HTERT RPE-1 (cell line): ENCODE data around the gene TM9SF1.

Source experiments
- in situ Hi-C: fragments of 300-500 bp; cut with MboI; formaldehyde crosslinking; loops from 4 replicates; pipeline ENCODE4 v1.14.3; 2020; ENCODE audit warnings: low sequenced_read_pairs

The TM9SF1 gene

DNA sequence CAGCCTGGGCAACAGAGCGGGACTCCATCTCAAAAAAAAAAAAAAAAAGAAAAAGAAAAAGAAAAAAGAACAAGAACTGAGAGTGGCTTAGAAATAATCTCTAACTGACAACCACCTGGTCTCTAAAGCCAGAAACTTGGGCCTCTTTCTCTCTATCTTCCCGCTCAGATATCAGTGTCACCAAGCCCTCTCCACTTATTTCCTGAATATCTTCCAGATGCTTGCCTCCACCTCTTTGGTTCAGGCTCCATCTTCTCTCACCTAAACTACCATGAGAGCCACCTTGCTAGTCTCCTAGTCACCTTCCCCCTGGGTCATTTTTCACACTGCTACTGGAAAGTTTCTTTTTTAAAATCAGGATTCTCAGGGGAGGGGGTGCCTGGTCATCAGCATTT lies 1.8 kb upstream of the TM9SF1 start:
- in situ Hi-C loops: no loop called here

DNA sequence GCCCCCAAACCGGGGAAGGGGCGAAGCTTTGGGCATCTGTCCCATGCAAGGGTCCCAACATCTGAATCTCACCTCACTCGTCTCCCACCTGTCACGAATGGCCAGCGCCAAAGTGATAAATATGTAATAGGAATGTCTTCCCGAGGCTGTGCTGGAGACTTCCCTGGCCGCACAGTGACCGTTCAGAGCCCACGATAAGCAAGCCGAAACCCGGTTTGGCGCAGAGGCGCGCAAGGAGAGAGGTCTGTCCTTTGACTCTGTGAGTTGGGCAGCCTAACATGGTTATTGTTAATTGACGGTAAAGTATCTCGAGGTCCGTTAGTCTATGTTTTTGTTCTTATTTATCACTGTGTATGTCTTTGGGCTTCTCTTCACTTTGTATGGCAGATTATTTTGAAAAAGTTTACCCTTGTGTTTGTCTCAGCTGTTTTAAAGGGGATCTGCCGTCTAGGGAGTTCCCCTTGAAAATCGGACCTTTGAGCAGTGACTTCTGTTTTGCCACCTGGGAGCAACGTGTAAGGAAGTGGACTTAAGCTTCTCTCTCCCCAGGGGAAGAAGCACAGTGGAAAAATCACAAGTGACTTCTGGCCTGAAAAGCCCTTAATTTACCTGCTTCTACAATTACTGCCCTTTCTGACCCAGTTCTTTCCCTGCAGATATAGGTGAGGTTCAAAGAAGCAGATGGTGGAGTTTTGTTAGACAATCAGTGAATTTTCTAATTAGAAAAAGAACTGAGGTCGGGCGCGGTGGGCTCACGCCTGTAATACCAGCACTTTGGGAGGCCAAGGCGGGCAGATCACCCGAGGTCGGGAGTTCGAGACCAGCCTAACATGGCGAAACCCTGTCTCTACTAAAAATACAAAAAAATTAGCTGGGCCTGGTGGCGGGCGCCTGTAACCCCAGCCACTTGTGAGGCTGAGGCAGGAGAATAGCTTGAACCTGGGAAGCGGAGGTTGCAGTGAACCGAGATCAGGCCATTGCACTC lies 1.1 kb upstream of the TM9SF1 start:
- in situ Hi-C loops: no loop called here

DNA sequence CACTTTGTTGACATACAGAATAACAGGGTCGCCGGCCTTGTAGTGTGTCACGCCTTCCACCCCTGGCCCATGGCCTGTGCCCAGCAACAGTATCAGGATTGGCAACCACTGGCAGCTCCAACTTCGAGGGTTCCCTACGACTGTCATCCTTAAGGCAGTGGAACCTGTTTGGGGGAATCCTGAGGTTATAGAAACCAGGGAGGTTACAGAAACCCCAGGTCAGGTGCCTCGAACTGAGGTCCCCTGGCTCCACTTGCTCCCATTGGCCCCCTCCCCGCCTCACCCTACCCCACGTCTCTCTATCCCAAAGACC lies 412 bp downstream of the TM9SF1 start:
- in situ Hi-C loops: no loop called here

DNA sequence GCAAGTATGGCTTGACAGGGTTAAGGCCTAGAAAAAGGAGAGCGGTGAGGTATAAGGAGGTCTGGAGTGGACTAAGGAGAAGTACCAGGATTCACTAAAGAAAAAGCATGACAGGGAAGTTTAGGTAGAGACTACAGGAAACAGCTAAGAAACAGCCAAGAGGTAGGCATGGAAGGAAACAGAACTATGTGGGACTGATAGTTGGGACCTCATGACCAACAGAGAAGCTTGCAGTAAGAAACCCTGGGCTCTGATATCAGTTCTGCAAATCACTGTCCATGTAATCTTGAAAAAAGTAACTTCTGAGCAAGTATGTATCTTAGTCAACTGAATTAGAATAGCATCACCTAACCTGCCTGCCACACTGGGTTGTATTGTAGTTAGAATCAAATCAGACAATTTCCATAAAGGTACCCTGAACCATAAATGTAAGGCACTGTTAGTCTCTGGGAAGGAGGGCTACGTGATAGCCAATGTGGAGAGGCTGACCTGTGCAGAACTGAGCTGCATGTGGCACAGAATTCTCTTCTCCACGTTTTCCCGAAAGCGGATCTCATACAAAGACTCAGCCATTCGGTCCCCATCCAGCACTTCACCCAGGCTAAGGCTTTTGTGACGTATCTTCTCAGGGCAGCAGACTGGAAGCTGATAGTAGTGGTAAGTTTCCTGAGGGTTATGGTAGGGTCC lies 912 bp downstream of the TM9SF1 start:
- in situ Hi-C loops: no loop called here

DNA sequence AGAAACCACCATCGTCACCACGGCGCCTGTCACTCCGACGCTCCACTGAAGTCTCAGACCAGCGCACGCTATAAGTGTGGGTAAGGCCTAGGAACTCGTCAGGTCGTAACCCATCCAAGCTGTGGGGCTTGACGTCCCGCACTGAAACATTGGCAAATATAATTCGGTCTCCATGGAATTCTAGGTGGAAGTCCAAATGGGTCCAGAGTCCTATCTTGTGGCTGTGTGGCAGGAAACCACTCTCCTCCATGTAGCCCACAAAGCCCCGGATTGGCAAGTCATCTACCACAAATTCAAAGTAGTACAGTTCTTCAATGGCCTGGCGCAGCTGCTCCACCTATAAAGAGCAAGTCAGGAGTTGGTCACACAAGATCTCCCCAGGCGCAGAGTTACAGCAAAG lies 2.3 kb downstream of the TM9SF1 start:
- in situ Hi-C loops: no loop called here

DNA sequence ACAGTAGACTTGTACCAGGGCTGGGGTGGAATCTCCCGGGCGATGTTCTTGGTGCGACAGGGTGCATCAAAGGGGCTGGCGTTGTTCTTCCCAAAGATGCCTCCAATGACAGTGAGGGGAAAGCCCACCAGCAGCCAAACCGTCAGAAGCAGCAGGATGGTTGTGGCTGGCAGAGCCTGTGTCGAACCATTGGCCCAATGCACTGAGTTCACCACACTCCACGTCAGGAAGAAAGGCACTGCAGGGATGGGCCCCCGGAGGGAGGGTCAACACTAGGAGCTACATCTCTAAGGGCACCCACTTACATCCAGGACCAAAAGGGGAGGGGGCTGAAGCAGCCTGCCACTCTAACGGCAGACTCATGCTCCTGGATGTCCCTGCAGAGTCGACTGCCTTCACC lies 4.8 kb downstream of the TM9SF1 start:
- in situ Hi-C loops: no loop called here

DNA sequence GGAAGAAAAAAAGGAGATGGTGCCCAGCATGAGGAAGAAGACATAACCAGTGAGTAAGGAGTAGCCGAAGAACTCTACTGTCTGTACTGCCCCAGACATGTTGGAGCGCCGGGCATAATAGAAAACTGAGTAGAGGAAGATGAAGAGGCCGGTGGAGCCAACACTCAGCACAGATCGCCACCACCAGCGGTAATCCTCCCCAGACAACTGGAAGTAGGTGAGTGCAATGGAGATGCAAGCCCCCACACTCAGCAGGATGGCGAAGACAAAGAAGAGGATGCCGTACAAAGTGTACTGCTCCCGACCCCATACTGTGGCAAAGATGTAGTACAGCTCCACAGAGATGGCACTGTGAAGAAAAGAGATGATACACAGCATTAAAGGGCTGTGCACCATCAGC lies 5.8 kb downstream of the TM9SF1 start:
- in situ Hi-C loops: no loop called here

DNA sequence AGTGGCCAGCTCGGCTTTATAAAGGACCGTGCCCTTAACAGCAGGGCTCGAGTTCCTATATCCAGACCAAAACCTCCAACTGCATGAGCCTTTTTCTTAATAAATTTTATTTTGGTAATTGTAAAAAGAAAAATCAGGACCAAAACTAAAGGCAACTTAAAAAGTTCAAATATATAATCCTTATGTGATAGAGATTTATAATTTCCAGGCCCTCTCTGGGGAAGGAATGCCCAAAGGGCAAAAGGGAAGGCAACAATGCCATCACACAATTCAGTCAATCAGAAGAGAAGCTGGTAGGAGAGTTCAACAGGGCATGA lies 6.2 kb downstream of the TM9SF1 start:
- in situ Hi-C loops: no loop called here

DNA sequence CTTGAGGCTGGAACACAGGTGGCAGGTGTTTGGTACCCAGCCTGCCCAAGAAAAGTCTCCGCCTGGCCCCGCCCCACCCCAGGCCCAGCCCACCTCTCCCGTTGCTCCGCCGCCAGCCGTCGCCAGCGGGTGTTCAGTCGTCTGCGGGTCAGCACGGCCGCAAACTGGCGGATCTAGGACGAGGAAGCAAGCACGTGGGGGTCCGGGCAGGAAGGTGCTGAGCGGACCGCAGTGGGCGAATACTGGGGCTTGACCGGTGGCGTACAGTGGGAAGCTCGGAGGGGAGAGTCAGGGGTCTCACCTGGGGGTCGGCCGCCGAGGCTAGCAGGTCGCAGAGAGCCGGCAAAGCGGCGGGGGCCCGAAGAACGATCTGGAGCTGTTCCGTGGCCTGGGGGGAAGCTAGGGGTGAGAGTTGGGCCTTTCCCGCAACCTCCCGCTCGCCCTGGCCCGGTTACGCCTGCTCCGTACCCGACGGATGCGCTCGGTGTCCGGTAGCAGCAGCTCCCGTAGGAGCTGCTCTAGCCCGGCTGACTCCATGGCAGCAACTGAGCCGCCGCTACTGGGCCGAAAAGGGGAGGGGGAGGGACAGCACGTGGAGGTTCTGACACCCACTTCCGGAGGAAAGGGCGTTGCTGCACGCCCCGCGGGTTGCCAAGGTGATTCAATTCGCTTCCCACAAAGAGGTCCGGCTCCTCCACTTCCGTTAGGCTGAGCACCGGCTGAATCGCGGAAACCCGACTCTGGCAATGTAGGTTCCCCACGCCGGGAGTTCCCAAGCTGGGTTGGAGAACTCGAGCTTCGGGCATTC lies 6.8 kb downstream of the TM9SF1 start, which contains the start of gene IPO4:
IPO4 (minus strand) TSS at position 566 of the 808 bp plus-strand sequence; CDS start at position 537, 29 bp downstream.
- in situ Hi-C loops: no loop called here

DNA sequence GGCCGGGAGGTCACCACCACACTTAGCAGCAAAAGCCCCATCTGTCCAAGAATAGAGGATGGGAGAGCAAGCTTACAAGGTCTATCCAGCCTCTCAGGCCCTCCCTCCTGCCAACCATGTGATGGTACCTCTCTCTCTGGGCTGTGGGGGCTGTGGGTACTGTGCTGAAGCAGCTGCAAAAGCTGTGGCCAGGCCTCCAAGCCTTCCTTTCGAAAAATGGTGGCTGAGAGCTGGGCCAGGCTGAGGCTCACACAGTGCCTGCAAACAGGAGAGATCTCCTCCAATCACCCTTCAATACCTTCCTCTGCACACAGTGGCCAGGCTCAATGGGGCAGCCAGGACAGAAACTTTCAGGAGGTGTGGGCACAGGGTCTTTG lies 7.7 kb downstream of the TM9SF1 start:
- in situ Hi-C loops: no loop called here

DNA sequence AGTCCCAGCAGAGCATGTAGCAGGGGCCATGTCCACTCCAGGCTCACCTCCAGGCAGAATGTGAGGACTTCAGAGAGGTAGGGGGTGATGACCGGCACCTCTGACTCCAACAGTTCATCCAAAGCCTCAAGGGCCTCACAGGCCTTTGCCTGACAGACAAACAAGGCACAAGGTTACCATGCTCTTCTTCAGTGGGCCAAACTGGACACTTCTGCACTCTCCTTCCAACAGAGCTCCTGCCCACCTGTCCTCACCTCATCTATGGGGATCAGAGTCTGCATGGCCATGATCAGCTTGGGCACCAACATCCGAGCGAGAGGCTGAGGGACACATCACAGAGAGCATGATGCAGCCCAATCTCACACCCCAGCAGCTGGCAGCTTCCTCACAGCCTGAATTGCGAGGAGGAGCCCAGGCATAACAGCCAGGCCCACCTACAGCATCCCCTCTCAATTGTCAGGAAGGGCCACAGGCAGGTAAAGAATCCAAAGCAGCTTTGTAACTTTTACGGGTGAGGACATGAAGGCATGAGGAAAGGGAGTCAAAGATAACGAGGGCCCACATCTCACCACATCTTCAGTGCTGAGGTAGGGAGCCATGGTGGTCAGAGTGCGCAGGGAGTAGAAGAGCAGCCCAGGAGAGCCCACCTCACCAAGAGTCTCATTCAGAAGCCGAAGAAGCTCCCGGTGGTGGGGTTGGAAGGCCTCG lies 8.3 kb downstream of the TM9SF1 start:
- in situ Hi-C loops: no loop called here

DNA sequence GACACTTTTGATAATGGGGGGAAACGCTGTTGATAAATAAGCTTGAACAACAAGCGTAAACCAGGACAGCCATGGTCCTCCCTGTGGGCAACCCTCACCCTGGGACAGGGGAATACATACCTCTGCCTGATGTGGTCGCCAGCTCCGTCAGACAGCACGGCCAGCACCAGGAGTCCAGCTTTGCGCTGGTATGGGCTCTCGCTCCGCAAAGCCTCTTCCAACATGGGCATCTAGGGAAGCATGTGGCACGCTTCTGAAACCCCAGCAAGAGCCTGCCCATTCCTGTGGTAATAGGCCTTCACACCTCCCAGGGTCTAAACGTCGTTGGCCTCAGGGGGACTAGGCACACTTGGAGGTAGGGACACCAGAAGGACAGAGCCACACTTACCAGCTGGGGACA lies 9.5 kb downstream of the TM9SF1 start:
- in situ Hi-C loops: no loop called here

DNA sequence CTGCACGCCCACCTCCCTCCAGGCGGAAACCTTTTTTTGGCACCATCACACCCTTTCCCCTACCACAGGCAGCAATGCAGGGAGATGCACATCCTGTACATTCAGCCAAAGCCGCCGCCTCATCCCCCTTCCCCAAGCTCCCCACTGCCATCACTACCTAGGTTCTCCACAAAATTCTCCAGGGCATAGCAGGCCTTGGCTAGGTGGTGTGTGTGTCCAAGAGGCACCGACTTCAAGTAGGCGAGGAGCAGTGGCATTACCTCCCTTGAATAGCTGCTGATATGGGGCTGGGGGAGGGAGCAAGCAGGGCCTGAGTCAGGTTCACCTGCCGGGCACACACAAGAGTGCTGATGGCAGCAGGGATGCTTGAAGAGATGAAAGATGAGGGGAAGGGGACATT lies 10.2 kb downstream of the TM9SF1 start:
- in situ Hi-C loops: no loop called here

DNA sequence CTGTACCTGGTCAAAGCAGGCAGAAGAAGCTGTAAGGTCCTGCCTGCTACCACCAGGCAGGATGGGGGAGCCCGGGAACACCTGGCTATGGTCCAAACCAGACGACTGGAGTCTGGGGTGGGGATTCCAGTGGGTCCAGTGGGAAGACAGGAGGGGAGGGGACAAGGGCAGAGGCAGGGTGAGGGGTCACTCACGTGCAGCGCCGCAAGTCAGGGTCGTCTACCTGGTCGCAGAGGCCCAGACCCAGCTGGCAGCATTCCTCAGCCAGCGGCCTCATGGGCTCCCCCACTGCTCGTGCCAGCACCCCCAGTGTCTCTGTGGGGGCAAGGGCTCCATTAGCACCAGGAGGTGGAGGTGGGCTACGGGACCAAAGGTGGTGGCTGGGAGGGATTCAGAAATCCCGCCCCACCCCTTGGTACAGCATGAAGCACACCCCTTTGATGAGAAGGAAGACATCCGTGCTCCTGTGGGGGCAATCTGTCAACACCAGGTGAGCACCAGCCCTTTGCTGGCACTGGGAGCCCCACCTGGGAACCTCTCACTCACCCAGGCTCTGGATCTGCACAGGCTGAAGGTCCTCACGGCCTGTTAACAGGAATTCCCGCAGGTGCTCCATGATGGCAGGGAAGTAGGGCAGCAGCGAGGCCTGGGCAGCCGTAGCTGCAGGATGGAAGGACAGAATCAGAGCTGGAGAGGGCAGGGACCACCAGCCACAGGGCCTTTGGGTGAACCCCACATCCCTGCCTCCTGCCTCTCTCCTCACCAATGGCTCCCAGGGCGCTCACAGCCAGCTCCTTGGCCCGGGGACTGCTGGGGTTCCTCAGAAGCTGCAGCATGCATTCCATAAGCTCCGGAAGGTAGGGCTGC lies 10.9 kb downstream of the TM9SF1 start:
- in situ Hi-C loops: no loop called here

DNA sequence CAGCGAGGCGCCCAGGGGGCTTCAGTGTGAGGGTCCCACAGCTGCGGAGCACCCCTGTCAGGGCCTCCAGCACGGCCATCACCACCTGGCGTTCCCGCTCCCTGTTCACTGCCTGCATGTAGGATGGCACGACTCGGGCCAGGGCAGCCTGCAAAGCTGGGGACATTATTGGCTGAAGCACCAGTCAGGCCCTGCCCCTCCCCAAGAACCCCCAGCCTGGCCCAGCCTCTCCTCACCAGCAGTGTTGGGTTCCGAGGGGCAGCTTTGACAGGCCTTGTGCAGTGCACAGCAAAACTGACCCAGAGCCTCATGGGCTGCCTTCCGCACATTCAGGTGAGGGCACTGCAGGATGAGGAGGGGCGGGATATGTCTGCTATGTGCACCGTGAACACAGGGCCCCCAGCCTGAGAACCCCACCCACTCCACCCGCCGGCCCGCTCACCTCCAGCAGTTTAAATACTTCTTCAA lies 12.2 kb downstream of the TM9SF1 start:
- in situ Hi-C loops: no loop called here

DNA sequence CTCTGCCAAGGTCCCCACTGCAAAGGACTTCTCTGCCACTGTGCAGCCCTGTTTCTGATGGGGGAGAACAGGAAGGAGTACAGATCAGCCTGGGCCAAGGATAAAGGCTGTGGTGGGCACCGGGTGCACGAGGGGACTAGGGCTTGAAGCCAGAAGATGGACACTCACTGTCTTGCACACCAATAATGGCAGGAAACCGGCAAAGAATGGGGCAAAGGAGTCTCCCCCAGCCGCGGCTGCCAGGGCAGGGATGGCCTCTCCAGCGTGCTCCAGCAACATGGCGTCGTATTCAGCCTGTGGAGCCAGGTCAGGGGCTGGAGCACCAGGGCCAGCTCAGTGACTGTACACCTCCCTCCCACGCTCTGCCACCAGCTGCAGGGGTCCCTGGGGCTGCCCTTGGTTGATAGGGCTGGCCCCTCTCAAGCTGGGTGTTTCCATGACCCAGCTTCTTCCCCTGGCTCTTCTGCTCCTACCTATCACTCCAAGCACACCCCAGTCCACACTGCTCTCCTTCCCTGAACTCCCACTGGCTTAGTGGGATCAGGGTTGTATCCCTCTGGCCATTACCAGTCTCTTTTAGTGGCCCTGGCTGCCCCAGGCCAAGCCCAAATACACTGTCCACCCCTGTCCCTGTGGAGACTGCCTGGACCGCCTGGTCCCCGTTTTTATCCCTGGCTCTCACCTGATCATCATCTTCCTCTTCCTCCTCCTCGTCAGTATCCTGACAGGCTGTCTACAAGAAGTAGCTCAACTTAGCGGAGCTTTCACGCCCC lies 12.9 kb downstream of the TM9SF1 start:
- in situ Hi-C loops: no loop called here

DNA sequence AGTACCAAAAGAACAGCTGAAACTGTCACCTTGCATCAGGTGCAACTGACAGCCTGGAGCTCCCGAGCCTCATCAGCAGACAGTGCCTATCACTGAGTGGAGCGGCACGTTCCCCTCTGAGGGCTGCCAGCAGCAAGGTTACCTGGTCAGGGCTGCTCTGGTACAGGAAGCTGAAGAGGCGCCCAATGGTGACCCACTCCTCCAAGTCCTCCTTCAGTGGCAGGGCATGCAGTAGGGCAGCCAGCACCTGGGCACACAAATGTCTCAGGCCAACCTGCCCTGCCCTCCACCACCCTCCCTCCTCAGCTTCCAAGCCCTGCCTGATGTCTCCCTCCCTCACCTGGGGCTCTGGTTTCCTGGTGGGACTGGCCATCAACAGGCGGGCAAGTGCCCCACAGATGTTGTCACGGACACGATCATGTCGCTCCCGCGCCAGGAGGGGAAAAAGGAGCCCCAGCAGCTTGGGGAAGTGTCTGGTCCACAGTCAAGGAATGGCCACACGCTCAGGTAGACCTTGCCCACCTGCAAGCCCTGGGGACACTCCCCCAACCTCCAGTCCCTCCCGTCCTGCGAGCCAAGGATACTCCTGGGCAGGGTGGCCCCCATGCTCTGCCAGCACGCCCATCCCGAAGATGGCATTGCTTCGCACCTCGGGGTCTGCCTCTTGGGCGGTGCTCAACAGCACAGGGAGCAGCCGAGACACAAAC lies 13.7 kb downstream of the TM9SF1 start:
- in situ Hi-C loops: no loop called here

DNA sequence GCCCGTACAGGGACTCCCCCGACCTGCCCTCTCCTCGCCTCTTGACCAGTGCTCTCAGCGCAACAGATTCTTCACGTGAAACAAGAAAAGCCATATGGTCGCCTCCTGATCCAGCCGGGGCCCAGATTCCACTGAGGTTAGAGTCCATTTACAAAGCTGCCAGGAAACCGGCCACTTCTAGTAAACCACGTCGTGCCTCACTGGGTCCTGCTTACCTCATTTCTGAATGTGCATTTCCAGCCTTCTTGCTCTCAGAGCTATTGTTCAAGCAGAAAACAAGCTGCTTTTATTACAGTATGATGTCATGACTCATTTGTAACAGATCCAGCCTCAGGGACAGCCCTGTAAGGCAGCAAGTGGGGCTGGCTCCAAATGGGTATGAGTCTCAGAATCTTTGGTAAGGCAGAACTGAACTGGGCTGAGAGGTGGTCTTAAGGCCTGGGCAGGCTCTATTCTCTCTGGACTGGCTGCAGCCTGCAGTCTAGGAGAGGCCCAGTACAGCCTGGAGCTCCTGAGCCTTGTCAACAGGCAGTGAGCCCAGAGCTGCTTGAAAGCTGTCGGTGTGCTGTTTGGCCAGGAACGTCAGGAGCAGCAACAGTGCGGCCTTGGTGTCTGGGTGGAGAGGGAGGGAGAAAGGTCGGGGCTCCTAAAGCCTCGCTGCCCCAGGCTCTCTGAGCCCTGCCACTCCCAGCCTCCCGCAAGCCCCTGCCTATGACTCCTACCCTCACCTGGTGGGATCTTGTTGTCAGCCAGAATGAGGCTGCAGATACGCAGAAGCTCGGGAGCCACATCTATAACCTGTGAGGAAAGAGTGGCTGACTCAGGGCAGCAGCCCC lies 15.1 kb downstream of the TM9SF1 start:
- in situ Hi-C loops: no loop called here
